H9 (cell line): Measurements from ENCODE around the gene PRELID2. TPM values are rescaled to one million over a fixed set of nuclear protein-coding genes. Genes with fewer than 3 reads are reported as not detected.

Experiments
- DNase-seq: peaks from one replicate; pipeline ENCODE4 v3.0.0-alpha.2; 2017
- H2AFZ ChIP-seq: one replicate; pipeline ENCODE4 v1.6.1; 2013; ENCODE audit warnings: mild to moderate bottlenecking, low read length, control low read depth, moderate library complexity
- H2AK5ac ChIP-seq: 2 replicates; pipeline ENCODE4 v1.6.1; 2013; ENCODE audit warnings: low read length, control low read depth, mixed read lengths; ENCODE audit not compliant: insufficient read length
- H2BK120ac ChIP-seq: one replicate; pipeline ENCODE4 v1.6.1; 2013; ENCODE audit warnings: low read depth, mild to moderate bottlenecking, low read length, control low read depth, inconsistent platforms; ENCODE audit not compliant: poor library complexity, severe bottlenecking
- H2BK12ac ChIP-seq: 2 replicates; pipeline ENCODE4 v1.6.1; 2013; ENCODE audit warnings: low read length, control low read depth, mixed read lengths, low read depth; ENCODE audit not compliant: insufficient read length
- H2BK15ac ChIP-seq: 2 replicates; pipeline ENCODE4 v1.6.1; 2013; ENCODE audit warnings: low read depth, low read length, control low read depth
- H2BK20ac ChIP-seq: one replicate; pipeline ENCODE4 v1.6.1; 2013; ENCODE audit warnings: low read depth, mild to moderate bottlenecking, low read length, control low read depth, inconsistent platforms; ENCODE audit not compliant: poor library complexity, severe bottlenecking
- H2BK5ac ChIP-seq: 2 replicates; pipeline ENCODE4 v1.6.1; 2013; ENCODE audit warnings: low read length, control low read depth, mixed read lengths; ENCODE audit not compliant: insufficient read length
- H3K14ac ChIP-seq: 2 replicates; pipeline ENCODE4 v1.6.1; 2013; ENCODE audit warnings: low read length, control low read depth; ENCODE audit not compliant: insufficient read depth
- H3K18ac ChIP-seq: 2 replicates; pipeline ENCODE4 v1.6.1; 2013; ENCODE audit warnings: low read depth, mild to moderate bottlenecking, mixed read lengths, low read length, control low read depth; ENCODE audit not compliant: insufficient read length
- H3K23ac ChIP-seq: 2 replicates; pipeline ENCODE4 v1.6.1; 2013; ENCODE audit warnings: low read length, control low read depth, mixed read lengths, low read depth; ENCODE audit not compliant: insufficient read length
- H3K23me2 ChIP-seq: 2 replicates; pipeline ENCODE4 v1.6.1; 2013; ENCODE audit warnings: low read depth, mild to moderate bottlenecking, mixed read lengths, low read length, control low read depth; ENCODE audit not compliant: insufficient read length, poor library complexity, severe bottlenecking
- H3K27ac ChIP-seq: 2 replicates; pipeline ENCODE4 v1.5.1; 2013; ENCODE audit warnings: low read length, control low read depth, mixed read lengths, low read depth; ENCODE audit not compliant: insufficient read length
- H3K27me3 ChIP-seq: 2 replicates; pipeline ENCODE4 v1.6.1; 2013; ENCODE audit warnings: low read length, control low read depth, inconsistent platforms; ENCODE audit not compliant: insufficient read depth
- H3K4ac ChIP-seq: 2 replicates; pipeline ENCODE4 v1.6.1; 2013; ENCODE audit warnings: low read depth, mild to moderate bottlenecking, control low read depth, inconsistent platforms, low read length, moderate library complexity
- H3K4me1 ChIP-seq: 2 replicates; pipeline ENCODE4 v1.6.1; 2013; ENCODE audit warnings: low read length, control low read depth, inconsistent platforms; ENCODE audit not compliant: insufficient read depth
- H3K4me2 ChIP-seq: 2 replicates; pipeline ENCODE4 v1.6.1; 2013; ENCODE audit warnings: low read length, control low read depth, mixed read lengths; ENCODE audit not compliant: insufficient read length, insufficient read depth
- H3K56ac ChIP-seq: 2 replicates; pipeline ENCODE4 v1.6.1; 2013; ENCODE audit warnings: low read depth, mild to moderate bottlenecking, mixed read lengths, low read length, control low read depth; ENCODE audit not compliant: insufficient read length
- H3K79me1 ChIP-seq: 2 replicates; pipeline ENCODE4 v1.6.1; 2013; ENCODE audit warnings: low read depth, mild to moderate bottlenecking, moderate library complexity, low read length, control low read depth, inconsistent platforms; ENCODE audit not compliant: insufficient read depth, poor library complexity, severe bottlenecking
- H3K79me2 ChIP-seq: 2 replicates; pipeline ENCODE4 v1.6.1; 2013; ENCODE audit warnings: low read length, control low read depth, inconsistent platforms; ENCODE audit not compliant: insufficient read depth
- H3K9ac ChIP-seq: 2 replicates; pipeline ENCODE4 v1.6.1; 2013; ENCODE audit warnings: low read length, control low read depth, mixed read lengths; ENCODE audit not compliant: insufficient read length; ENCODE audit errors: extremely low read depth
- H3K9me3 ChIP-seq: one replicate; pipeline ENCODE4 v1.6.1; 2013; ENCODE audit warnings: low read depth, low read length, inconsistent platforms; ENCODE audit not compliant: control insufficient read depth
- H3T11ph ChIP-seq: one replicate; pipeline ENCODE4 v1.6.1; 2013; ENCODE audit warnings: mild to moderate bottlenecking, low read length, control low read depth, inconsistent platforms
- H4K20me1 ChIP-seq: one replicate; pipeline ENCODE4 v1.6.1; 2013; ENCODE audit not compliant: control insufficient read depth, insufficient read length, insufficient read depth
- H4K5ac ChIP-seq: 2 replicates; pipeline ENCODE4 v1.6.1; 2013; ENCODE audit warnings: low read depth, mild to moderate bottlenecking, mixed read lengths, low read length, control low read depth; ENCODE audit not compliant: insufficient read length
- H4K8ac ChIP-seq: replicated peaks from 2 replicates; pipeline ENCODE4 v1.6.1; 2013; ENCODE audit warnings: low read length, control low read depth, mixed read lengths, low read depth; ENCODE audit not compliant: insufficient read length
- H4K91ac ChIP-seq: 2 replicates; pipeline ENCODE4 v1.6.1; 2013; ENCODE audit warnings: low read depth, mild to moderate bottlenecking, moderate library complexity, mixed read lengths, low read length, control low read depth; ENCODE audit not compliant: insufficient read length
- H3K27ac Mint-ChIP-seq, 3 experiments: 2 replicates in 2 of 3; 3 replicates in 1 of 3; pipeline ENCODE4 v1.8.0; 2020 to 2021; ENCODE audit warnings: mixed read lengths in 3 of 3, mild to moderate bottlenecking in 1 of 3, moderate library complexity in 1 of 3
- H3K27me3 Mint-ChIP-seq: 2 replicates; pipeline ENCODE4 v1.8.0; 2021; ENCODE audit warnings: low read depth, mild to moderate bottlenecking, moderate library complexity, mixed read lengths
- H3K36me3 Mint-ChIP-seq, 3 experiments: 2 replicates in 2 of 3; 3 replicates in 1 of 3; pipeline ENCODE4 v1.8.0; 2020 to 2021; ENCODE audit warnings: low read depth in 3 of 3, mixed read lengths in 3 of 3; ENCODE audit not compliant: insufficient read depth in 1 of 3
- H3K4me1 Mint-ChIP-seq, 2 experiments: 2 replicates each; pipeline ENCODE4 v1.8.0; 2020; ENCODE audit warnings: mixed read lengths in 2 of 2
- H3K4me3 Mint-ChIP-seq, 2 experiments: 2 replicates in 1 of 2; 3 replicates in 1 of 2; pipeline ENCODE4 v1.8.0; 2020 to 2021; ENCODE audit warnings: mild to moderate bottlenecking in 2 of 2, mixed read lengths in 2 of 2, moderate library complexity in 1 of 2
- H3K9me3 Mint-ChIP-seq, 2 experiments: 2 replicates in 1 of 2; 3 replicates in 1 of 2; pipeline ENCODE4 v1.8.0; 2020; ENCODE audit warnings: mild to moderate bottlenecking in 2 of 2, mixed read lengths in 2 of 2, moderate library complexity in 1 of 2
- CTCF ChIP-seq: fragments of 200-600 bp; sonication (generic); conservative IDR thresholded peaks from 3 replicates; pipeline ENCODE4 v1.8.0; 2021; ENCODE audit warnings: antibody characterized with exemption, mild to moderate bottlenecking
- WGBS: extraction: QIAGEN DNeasy Blood & Tissue Kit; methylation state at CpG from one replicate; pipeline ENCODE4 v1.1.7; 2013; ENCODE audit warnings: missing lambda C conversion rate, low lambda C conversion rate, mixed read lengths; ENCODE audit not compliant: insufficient read length; ENCODE audit errors: extremely low coverage; 5-methylcytosine and 5-hydroxymethylcytosine counted together
- total RNA-seq: library from RNA; stranded (reverse); gene quantifications from 2 replicates; pipeline ENCODE4 v1.2.1, GENCODE V29; 2021

The PRELID2 gene
- total RNA-seq, 1 experiment from 2014 or later = 13.2 TPM

- H4K8ac ChIP-seq = no peak overlapping the region
- H3K79me2 ChIP-seq = no peaks in the 10 kb centered on the region
- no peak overlapping the region for H2BK15ac ChIP-seq
- H2BK120ac ChIP-seq = no peak overlapping the region
- no peak overlapping the region for H2AK5ac ChIP-seq
- no peak overlapping the region for H2BK5ac ChIP-seq
- no CpG with 5 or more reads among the region's 4 CpGs for WGBS
- no peaks in the 10 kb centered on the region for H3K27me3 ChIP-seq
- no peak overlapping the region for H3K4me2 ChIP-seq
- H4K5ac ChIP-seq = no peak overlapping the region
- H3K4ac ChIP-seq = no peak overlapping the region
- no peak overlapping the region for H3K18ac ChIP-seq
- H3K23ac ChIP-seq = no peak overlapping the region
- Mint-ChIP-seq H3K9me3 (no peaks in the 10 kb centered on the region), H3K36me3 (no peaks in the 10 kb centered on the region), H3K27me3 (no peaks in the 10 kb centered on the region), H3K27ac (no peak overlapping the region), H3K4me1 (no peaks in the 10 kb centered on the region), H3K4me3 (no peak overlapping the region)
- H3K79me1 ChIP-seq = no peaks in the 10 kb centered on the region
- no peak for DNase-seq
- H4K20me1 ChIP-seq = no peaks in the 10 kb centered on the region
- no peak overlapping the region for H2BK12ac ChIP-seq
- no peak for TF ChIP-seq CTCF
- no peaks in the 10 kb centered on the region for H3K23me2 ChIP-seq
- no peak overlapping the region for H4K91ac ChIP-seq
- H3K4me1 ChIP-seq = no peaks in the 10 kb centered on the region
- no peaks in the 10 kb centered on the region for H3K9me3 ChIP-seq
- H2AFZ ChIP-seq = no peak overlapping the region
- no peak overlapping the region for H3K9ac ChIP-seq
- H3T11ph ChIP-seq = no peak overlapping the region
- no peak overlapping the region for H3K56ac ChIP-seq
- no peak overlapping the region for H2BK20ac ChIP-seq
- H3K14ac ChIP-seq = no peak overlapping the region
- no peak overlapping the region for H3K27ac ChIP-seq
Observed at GRCh38 chr5:145818604-145819003, 16.5 kb downstream of the PRELID2 start.
